ENCODE results near the gene SOX9. TPM values are rescaled to one million over a fixed set of nuclear protein-coding genes. Genes with fewer than 3 reads are reported as not detected.

Gene SOX9
- total RNA-seq, 2 experiments from 2014 or later: not detected

- ChIA-PET CTCF (no interaction called here), POLR2A (no interaction called here)
- Histone ChIP-seq H3K27ac (ENCODE audit: low read depth in 1 of 2, low read length in 2 of 2) (no peak overlapping the region), H3K27me3 (ENCODE audit: control insufficient read depth in 1 of 2, insufficient read depth in 2 of 2, low read length in 2 of 2) (no peaks in the 10 kb centered on the region), H3K4me3 (ENCODE audit: low read length) (no peak overlapping the region), H3K36me3 (ENCODE audit: insufficient read depth, low read length) (no peaks in the 10 kb centered on the region), H3K9me3 (ENCODE audit: control insufficient read depth in 1 of 2, insufficient read depth in 1 of 2, low read length in 2 of 2) (peaks cover 4 to 6% of the 10 kb centered on the region in 2 experiments), H3K4me1 (ENCODE audit: insufficient read depth, low read length) (no peaks in the 10 kb centered on the region)
- Mint-ChIP-seq H3K4me3 (no peak overlapping the region), H3K9me3 (peaks cover 3% of the 10 kb centered on the region), H3K27ac (no peak overlapping the region), H3K4me1 (ENCODE audit: low read depth) (no peaks in the 10 kb centered on the region), H3K27me3 (no peaks in the 10 kb centered on the region), H3K36me3 (ENCODE audit: low read depth) (no peaks in the 10 kb centered on the region)
- ATAC-seq (ENCODE audit: poor library complexity) (no peak), DNase-seq (no peak)
- intact Hi-C loops (cut with DNase I, micrococcal nuclease): no loop called here
- TF ChIP-seq CTCF (IDR thresholded peaks at IDR 0.05): no peak
Measured at GRCh38 chr17:72167593-72167992, 46.8 kb downstream of the SOX9 start.

- Mint-ChIP-seq H3K9me3 (peaks cover 3% of the 10 kb centered on the region), H3K27me3 (no peaks in the 10 kb centered on the region), H3K36me3 (ENCODE audit: low read depth) (no peaks in the 10 kb centered on the region), H3K27ac (no peak overlapping the region), H3K4me3 (no peak overlapping the region), H3K4me1 (ENCODE audit: low read depth) (no peaks in the 10 kb centered on the region)
- no peak for TF ChIP-seq CTCF (IDR thresholded peaks at IDR 0.05)
- no peak for ATAC-seq (ENCODE audit: poor library complexity)
- H3K4me1 ChIP-seq (ENCODE audit: insufficient read depth, low read length): no peaks in the 10 kb centered on the region
- H3K36me3 ChIP-seq (ENCODE audit: insufficient read depth, low read length): no peaks in the 10 kb centered on the region
- H3K27me3 ChIP-seq (ENCODE audit: control insufficient read depth in 1 of 2, insufficient read depth in 2 of 2, low read length in 2 of 2): no peaks in the 10 kb centered on the region
- DNase-seq: no peak
- intact Hi-C loops (cut with DNase I, micrococcal nuclease): no loop called here
- ChIA-PET POLR2A (no interaction called here), CTCF (no interaction called here)
- no peak overlapping the region for H3K4me3 ChIP-seq (ENCODE audit: low read length)
- H3K27ac ChIP-seq (ENCODE audit: low read depth in 1 of 2, low read length in 2 of 2): no peak overlapping the region
- H3K9me3 ChIP-seq (ENCODE audit: control insufficient read depth in 1 of 2, insufficient read depth in 1 of 2, low read length in 2 of 2): peaks cover 4 to 10% of the 10 kb centered on the region in 2 experiments
Measured at GRCh38 chr17:72169823-72170222, 49.0 kb downstream of the SOX9 start.

DNA sequence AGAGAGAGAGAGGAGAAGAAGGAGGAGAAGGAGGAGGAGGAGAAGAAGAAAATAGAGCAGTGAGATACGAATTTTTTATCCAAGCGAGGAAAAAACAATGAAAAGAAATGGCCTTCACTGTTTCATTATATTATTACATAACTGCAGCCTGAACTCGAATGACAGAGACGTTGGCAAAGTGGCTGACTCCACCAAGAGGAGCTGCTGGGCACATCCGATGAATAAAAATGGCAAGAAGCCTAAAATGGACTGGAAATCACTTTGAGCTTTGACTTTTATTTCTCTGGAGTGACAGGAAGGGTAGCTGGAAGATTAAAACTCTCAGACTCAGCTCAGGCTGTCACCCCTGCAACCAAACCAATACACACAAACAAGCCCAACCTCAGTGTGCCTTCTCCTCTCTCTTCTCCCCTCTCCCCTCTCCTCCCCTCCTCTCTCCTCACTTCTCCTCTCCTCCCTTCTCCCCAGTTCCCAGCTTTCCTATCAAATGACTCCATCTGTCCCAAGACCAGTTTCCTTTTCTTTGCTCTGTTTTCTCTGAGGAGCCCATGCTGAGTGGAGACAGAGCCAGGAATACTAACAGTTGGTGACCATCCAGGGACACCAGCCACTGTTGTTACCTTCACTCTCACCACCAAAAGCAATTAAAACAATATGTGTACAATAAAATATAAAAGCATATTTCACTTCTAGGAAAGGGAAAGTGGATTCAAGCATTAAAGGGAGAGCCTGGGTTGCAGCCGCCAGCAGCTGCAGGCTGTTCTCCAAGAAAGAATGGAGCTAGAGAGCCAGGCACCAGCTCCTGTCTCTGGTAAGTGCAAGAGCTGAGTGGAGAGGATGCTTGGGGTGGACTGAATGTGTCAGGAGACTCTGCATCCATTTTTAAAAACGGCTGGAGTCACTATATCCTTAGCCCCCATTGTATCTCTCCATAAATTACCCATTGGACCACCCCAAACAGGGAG is 51.2 kb downstream of the SOX9 start:
- ChIA-PET CTCF (no interaction called here), POLR2A (no interaction called here)
- no peak for DNase-seq
- Histone ChIP-seq H3K4me3 (ENCODE audit: low read length) (no peak overlapping the region), H3K9me3 (ENCODE audit: control insufficient read depth in 1 of 2, insufficient read depth in 1 of 2, low read length in 2 of 2) (peaks cover 2 to 8% of the 10 kb centered on the region in 2 experiments), H3K36me3 (ENCODE audit: insufficient read depth, low read length) (no peaks in the 10 kb centered on the region), H3K27ac (ENCODE audit: low read depth in 1 of 2, low read length in 2 of 2) (no peak overlapping the region), H3K4me1 (ENCODE audit: insufficient read depth, low read length) (no peaks in the 10 kb centered on the region), H3K27me3 (ENCODE audit: control insufficient read depth in 1 of 2, insufficient read depth in 2 of 2, low read length in 2 of 2) (no peaks in the 10 kb centered on the region)
- H3K9me3 Mint-ChIP-seq: peaks cover 3% of the 10 kb centered on the region
- no peak overlapping the region for H3K4me3 Mint-ChIP-seq
- H3K4me1 Mint-ChIP-seq (ENCODE audit: low read depth): no peaks in the 10 kb centered on the region
- no peaks in the 10 kb centered on the region for H3K36me3 Mint-ChIP-seq (ENCODE audit: low read depth)
- intact Hi-C loops (cut with DNase I, micrococcal nuclease): no loop called here
- no peak for TF ChIP-seq CTCF (IDR thresholded peaks at IDR 0.05)
- ATAC-seq (ENCODE audit: poor library complexity): no peak
- no peaks in the 10 kb centered on the region for H3K27me3 Mint-ChIP-seq
- no peak overlapping the region for H3K27ac Mint-ChIP-seq

Data from CD4-positive, alpha-beta T cell (primary cell).